GM21526 (cell line): ENCODE results near the gene DDX20.
"Not testable (repeated sequence)": the region's sequence is repeated elsewhere in the genome, so short reads cannot be mapped to it uniquely, and the experiment has no call there.

ENCODE experiments used
- ATAC-seq: cut with Tn5 transposase; IDR thresholded peaks from one replicate; pipeline ENCODE4 v1.9.1; 2021; ENCODE audit warnings: moderate library complexity; ENCODE audit not compliant: unreplicated experiment, low FRiP score

DDX20 gene

GRCh38 chr1:111784273-111784901, 28.7 kb downstream of the DDX20 start:
- ATAC-seq: no peak

- ATAC-seq: no peak
These were observed 31.0 kb downstream of the DDX20 start for GRCh38 chr1:111786669-111787207.

- no peak for ATAC-seq
These were observed 33.4 kb downstream of the DDX20 start for GRCh38 chr1:111789142-111789541.

- ATAC-seq: no peak
These were observed 34.1 kb downstream of the DDX20 start for GRCh38 chr1:111789666-111790316.

GRCh38 chr1:111791776-111792175, 36.1 kb downstream of the DDX20 start:
- no peak for ATAC-seq

- ATAC-seq: no peak
These were observed 36.5 kb downstream of the DDX20 start for GRCh38 chr1:111792249-111792648.

GRCh38 chr1:111793923-111794322, 38.2 kb downstream of the DDX20 start:
- ATAC-seq: no peak

GRCh38 chr1:111795401-111795800, 39.7 kb downstream of the DDX20 start:
- ATAC-seq: no peak

GRCh38 chr1:111798580-111798979, 42.9 kb downstream of the DDX20 start:
- no peak for ATAC-seq

- not testable (repeated sequence) for ATAC-seq
These were observed 44.0 kb downstream of the DDX20 start for GRCh38 chr1:111799722-111800121.

GRCh38 chr1:111801071-111801850, 45.6 kb downstream of the DDX20 start:
- no peak for ATAC-seq

- no peak for ATAC-seq
These were observed 46.4 kb downstream of the DDX20 start for GRCh38 chr1:111802110-111802509.

GRCh38 chr1:111802984-111803383, 47.3 kb downstream of the DDX20 start:
- no peak for ATAC-seq

GRCh38 chr1:111803951-111804350, 48.2 kb downstream of the DDX20 start:
- no peak for ATAC-seq

GRCh38 chr1:111804776-111805175, 49.1 kb downstream of the DDX20 start:
- ATAC-seq: no peak

- no peak for ATAC-seq
These were observed 49.5 kb downstream of the DDX20 start for GRCh38 chr1:111805251-111805650.

- ATAC-seq: no peak
These were observed 56.2 kb downstream of the DDX20 start for GRCh38 chr1:111811891-111812290.

- ATAC-seq: no peak
These were observed 56.6 kb downstream of the DDX20 start for GRCh38 chr1:111812306-111812705.

GRCh38 chr1:111813440-111814304, 58.0 kb downstream of the DDX20 start:
- ATAC-seq: no peak

GRCh38 chr1:111814305-111814628, 58.6 kb downstream of the DDX20 start:
- ATAC-seq: no peak

- no peak for ATAC-seq
These were observed 58.9 kb downstream of the DDX20 start for GRCh38 chr1:111814642-111815041.
